ENCODE measurements around the gene MED1. TPM values are rescaled to one million over a fixed set of nuclear protein-coding genes. Genes with fewer than 3 reads are reported as not detected.

The MED1 gene
- total RNA-seq, 1 experiment from 2014 or later = 24.3 TPM

DNA sequence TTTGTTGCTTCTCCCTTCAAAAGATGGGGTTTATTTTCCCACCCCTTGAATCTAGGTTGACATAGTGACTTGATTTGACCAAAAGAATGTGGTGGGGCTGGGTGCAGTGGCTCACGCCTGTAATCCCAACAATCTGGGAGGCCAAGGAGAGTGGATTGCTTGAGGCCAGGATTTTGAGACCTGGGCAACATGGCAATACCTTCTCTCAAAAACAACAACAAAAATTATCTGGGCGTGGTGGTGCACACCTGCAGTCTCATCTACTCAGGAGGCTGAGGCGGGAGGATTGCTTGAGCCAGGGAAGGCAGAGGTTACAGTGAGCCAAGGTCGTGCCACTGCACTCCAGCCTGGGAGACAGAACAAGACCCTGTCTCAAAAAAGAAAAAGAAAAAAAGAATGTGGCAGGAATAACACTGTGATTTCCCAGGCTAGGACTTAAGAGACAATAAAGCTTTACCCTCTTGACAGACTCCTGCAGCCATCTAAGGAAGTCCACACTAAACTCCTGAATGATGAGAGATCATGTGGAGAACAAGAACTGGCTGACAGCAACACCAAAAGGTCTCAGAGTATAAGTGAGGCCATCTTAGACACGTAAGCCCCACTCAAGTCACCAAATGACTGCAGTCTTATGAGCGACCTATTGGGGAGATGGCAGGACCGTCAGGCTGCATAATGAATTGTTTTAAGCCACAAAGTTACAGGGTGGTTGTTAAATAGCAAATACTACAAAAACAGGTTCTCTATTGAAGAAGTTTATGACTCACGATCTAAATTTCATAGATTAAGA lies 86.6 kb downstream of the MED1 start:
- DNase-seq = no peak
- no peaks in the 10 kb centered on the region for H3K27me3 ChIP-seq (ENCODE audit: control insufficient read depth, insufficient read depth, low read length)
- H3K36me3 ChIP-seq (replicated peaks; ENCODE audit: control insufficient read depth, insufficient read depth, low read length) = no peaks in the 10 kb centered on the region
- H3K4me3 ChIP-seq (ENCODE audit: insufficient read depth, low read depth, low read length) = no peak overlapping the region

DNA sequence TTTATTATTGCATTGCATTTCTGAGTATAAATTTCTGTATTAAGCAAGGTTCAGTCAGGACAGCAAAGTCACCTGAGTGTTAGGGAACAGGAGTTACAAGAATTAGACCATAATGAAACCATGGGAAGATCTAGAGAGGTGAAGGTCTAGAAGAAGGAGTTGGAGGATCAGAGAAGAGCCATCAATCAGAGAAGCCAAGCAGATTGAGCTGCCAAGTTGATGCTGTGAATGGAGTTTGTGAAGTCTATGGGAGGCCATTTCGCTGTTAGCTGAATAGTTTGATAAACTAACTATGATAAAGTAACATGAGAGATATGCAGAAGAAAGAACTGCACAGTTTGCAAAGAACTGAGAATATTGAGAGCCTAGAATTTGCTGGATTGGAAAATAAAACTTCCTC lies 90.0 kb downstream of the MED1 start:
- Histone ChIP-seq H3K4me3 (ENCODE audit: insufficient read depth, low read depth, low read length) (no peak overlapping the region), H3K36me3 (replicated peaks; ENCODE audit: control insufficient read depth, insufficient read depth, low read length) (no peaks in the 10 kb centered on the region), H3K27me3 (ENCODE audit: control insufficient read depth, insufficient read depth, low read length) (no peaks in the 10 kb centered on the region)
- no peak for DNase-seq

DNA sequence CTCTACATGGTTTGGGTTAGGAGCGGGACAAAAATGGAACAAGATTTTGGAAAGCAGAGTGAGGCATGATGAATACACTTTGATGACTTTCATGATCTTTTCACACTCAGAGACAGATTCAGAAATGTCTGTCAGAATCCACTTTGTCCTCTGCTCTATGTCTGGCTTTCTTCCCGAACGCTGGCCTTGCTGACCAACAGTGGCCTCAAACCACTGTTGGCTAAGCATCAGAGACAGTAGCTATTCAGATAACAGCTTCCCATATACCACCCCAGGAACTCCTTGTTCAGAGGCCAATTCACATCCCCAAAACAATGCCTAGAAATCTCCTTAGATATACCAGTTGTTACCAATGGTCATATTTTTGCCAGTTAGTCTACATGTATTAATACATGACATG lies 90.5 kb downstream of the MED1 start:
- Histone ChIP-seq H3K27me3 (ENCODE audit: control insufficient read depth, insufficient read depth, low read length) (no peaks in the 10 kb centered on the region), H3K36me3 (replicated peaks; ENCODE audit: control insufficient read depth, insufficient read depth, low read length) (no peaks in the 10 kb centered on the region), H3K4me3 (ENCODE audit: insufficient read depth, low read depth, low read length) (no peak overlapping the region)
- DNase-seq = no peak

DNA sequence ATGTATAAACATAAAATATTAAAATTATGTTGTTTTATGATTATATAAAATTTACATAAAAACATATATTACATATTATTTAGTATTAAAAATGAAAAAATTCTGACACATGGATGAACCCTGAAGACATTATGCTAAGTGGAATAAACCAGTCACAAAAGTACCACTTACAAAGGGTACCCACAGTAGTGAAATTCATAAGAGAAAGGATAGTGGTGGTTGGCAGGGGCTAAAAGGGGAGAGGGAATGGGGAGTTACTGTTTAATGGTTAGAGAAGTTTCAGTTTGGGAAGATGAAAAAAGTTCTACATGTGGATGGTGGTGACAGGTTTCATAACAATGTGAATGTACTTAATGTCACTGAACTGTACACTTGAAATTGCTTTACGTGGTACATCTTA lies 91.1 kb downstream of the MED1 start:
- Histone ChIP-seq H3K4me3 (ENCODE audit: insufficient read depth, low read depth, low read length) (no peak overlapping the region), H3K27me3 (ENCODE audit: control insufficient read depth, insufficient read depth, low read length) (no peaks in the 10 kb centered on the region), H3K36me3 (replicated peaks; ENCODE audit: control insufficient read depth, insufficient read depth, low read length) (no peaks in the 10 kb centered on the region)
- no peak for DNase-seq

DNA sequence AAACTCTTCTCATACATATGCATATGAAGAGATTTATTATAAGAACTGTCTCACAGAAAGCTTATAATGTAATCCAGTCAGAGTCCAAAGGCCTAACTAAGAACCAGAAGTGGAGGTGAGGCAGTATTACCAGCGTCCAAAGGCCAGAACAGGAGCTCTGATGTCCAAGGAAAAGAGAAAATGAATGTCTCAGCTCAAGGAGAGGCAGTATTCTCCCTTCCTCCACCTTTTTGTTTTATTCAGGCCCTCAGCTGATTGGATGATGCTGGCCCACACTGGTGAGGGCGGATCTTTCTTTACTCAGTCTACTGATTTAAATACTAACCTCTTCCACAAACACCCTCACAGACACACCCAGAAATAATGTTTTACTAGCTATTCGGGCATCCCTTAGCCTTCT lies 93.1 kb downstream of the MED1 start:
- Histone ChIP-seq H3K36me3 (replicated peaks; ENCODE audit: control insufficient read depth, insufficient read depth, low read length) (no peaks in the 10 kb centered on the region), H3K4me3 (ENCODE audit: insufficient read depth, low read depth, low read length) (no peak overlapping the region), H3K27me3 (ENCODE audit: control insufficient read depth, insufficient read depth, low read length) (no peaks in the 10 kb centered on the region)
- DNase-seq = peak; percentile 35

DNA sequence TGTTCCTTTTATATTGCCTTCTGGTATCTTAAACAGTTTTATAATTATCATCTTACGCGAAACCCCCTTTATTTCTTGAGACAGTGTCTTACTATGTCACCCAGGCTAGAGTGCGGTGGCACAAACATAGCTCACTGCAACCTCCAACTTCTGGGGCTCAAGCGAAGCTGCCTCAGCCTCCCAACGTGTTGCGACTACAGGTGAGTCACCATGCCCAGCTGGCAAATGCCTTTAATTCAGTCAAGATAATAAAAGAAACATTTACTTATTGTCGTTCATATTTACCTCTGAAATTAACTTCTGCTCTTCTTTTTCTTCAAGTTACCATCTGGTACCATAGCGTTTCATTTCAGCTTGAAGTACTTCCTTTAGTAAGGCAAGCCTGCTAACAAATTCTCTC lies 93.6 kb downstream of the MED1 start:
- H3K36me3 ChIP-seq (replicated peaks; ENCODE audit: control insufficient read depth, insufficient read depth, low read length) = no peaks in the 10 kb centered on the region

More for the DNA sequence above, 93.6 kb downstream of the MED1 start:
- no peaks in the 10 kb centered on the region for H3K27me3 ChIP-seq (ENCODE audit: control insufficient read depth, insufficient read depth, low read length)
- H3K4me3 ChIP-seq (ENCODE audit: insufficient read depth, low read depth, low read length) = no peak overlapping the region
- no peak for DNase-seq

Other genes starting within 250 kb of the MED1 start
- 0.15 and 0.59 TPM in 2 replicates for gene STAC2, start 225.3 kb downstream of the MED1 start, total RNA-seq (2014; rRNA removed; shearing (Covaris generic))
- gene FBXL20, start 49.6 kb downstream of the MED1 start, total RNA-seq (2014; rRNA removed; shearing (Covaris generic)) = 5.7 and 7.7 TPM in 2 replicates
- 31.1 and 34.3 TPM in 2 replicates for gene CDK12, start 10.2 kb upstream of the MED1 start, total RNA-seq (2014; rRNA removed; shearing (Covaris generic))
- gene NEUROD2, start 156.7 kb upstream of the MED1 start, total RNA-seq (2014; rRNA removed; shearing (Covaris generic)) = not detected in 2 replicates
- 8.3 and 11.8 TPM in 2 replicates for gene PPP1R1B, start 175.7 kb upstream of the MED1 start, total RNA-seq (2014; rRNA removed; shearing (Covaris generic))
- 55.6 and 66.3 TPM in 2 replicates for gene STARD3, start 185.9 kb upstream of the MED1 start, total RNA-seq (2014; rRNA removed; shearing (Covaris generic))
- gene TCAP, start 214.1 kb upstream of the MED1 start, total RNA-seq (2014; rRNA removed; shearing (Covaris generic)) = 0.69 and 2.7 TPM in 2 replicates
- gene PNMT, start 217.2 kb upstream of the MED1 start, total RNA-seq (2014; rRNA removed; shearing (Covaris generic)) = 2.4 and 4.0 TPM in 2 replicates
- gene PGAP3, start 236.8 kb upstream of the MED1 start, total RNA-seq (2014; rRNA removed; shearing (Covaris generic)) = 15.9 and 17.6 TPM in 2 replicates
- 186 and 207 TPM in 2 replicates for gene ERBB2, start 248.8 kb upstream of the MED1 start, total RNA-seq (2014; rRNA removed; shearing (Covaris generic))

Data from H7 (cell line).